GM12864 (cell line): ENCODE results near the gene LOXHD1.

Experiments used
- DNase-seq: peaks from one replicate; pipeline ENCODE4 v3.0.0-alpha.2; 2011; ENCODE audit warnings: low read depth
- H3K4me3 ChIP-seq: 2 replicates; pipeline ENCODE4 v1.5.1; 2011; ENCODE audit warnings: mild to moderate bottlenecking, low read depth, low read length, control low read depth
- TF ChIP-seq, protein P1 (sequence below): IDR thresholded peaks from 2 replicates; pipeline ENCODE4 v1.5.1; 2011; ENCODE audit warnings: low read depth, mild to moderate bottlenecking, moderate library complexity, low read length, control low read depth, inconsistent platforms; ENCODE audit errors: missing control alignments

LOXHD1 gene

DNA sequence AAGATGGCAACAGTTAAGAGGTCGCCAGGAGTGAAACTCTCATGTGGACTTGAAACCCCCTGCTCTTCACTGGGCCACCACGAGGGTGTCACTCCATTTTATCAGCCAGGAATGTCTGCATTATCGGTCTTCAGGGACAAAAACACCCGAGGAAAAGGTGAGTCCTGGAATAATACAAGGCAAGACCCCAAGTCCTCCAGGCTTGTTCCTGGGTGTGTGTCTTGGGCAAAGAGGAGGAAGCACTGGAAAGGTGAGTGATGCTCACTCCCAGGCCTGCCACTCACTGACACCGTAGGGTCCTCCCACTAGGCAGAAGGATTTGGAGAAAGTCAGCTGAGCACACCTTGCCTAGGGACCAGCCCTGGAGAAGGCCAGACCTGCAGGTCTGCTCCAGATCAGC lies 86.9 kb downstream of the LOXHD1 start:
- no peak for DNase-seq
- TF ChIP-seq, protein P1, sequence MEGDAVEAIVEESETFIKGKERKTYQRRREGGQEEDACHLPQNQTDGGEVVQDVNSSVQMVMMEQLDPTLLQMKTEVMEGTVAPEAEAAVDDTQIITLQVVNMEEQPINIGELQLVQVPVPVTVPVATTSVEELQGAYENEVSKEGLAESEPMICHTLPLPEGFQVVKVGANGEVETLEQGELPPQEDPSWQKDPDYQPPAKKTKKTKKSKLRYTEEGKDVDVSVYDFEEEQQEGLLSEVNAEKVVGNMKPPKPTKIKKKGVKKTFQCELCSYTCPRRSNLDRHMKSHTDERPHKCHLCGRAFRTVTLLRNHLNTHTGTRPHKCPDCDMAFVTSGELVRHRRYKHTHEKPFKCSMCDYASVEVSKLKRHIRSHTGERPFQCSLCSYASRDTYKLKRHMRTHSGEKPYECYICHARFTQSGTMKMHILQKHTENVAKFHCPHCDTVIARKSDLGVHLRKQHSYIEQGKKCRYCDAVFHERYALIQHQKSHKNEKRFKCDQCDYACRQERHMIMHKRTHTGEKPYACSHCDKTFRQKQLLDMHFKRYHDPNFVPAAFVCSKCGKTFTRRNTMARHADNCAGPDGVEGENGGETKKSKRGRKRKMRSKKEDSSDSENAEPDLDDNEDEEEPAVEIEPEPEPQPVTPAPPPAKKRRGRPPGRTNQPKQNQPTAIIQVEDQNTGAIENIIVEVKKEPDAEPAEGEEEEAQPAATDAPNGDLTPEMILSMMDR: no peak
- H3K4me3 ChIP-seq: no peak overlapping the region

GRCh38 chr18:46569211-46569610 lies 87.8 kb downstream of the LOXHD1 start:
- TF ChIP-seq, protein P1: no peak
- no peak for DNase-seq
- H3K4me3 ChIP-seq: no peak overlapping the region

- no peak for DNase-seq
Observed at GRCh38 chr18:46567196-46567595, 89.8 kb downstream of the LOXHD1 start.

DNA sequence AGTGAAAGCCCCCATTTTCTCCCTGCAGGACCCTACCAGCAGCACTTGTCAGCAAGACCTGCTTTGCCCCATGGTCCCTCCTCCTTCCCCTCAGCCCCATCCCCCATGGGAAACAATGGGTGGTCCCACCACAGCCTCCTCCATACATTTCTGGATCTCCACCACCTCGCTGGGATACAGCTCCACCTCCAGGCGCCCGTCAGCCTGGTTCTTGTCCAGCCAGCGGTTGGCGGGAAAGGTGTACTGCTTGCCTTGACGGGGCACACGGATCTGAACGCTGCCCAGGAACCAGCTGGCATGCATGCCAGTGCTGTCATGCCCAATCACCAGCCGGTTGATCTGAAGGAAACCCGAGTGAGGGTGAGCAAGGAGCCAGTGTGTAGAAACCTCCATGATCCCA lies 90.9 kb downstream of the LOXHD1 start:
- H3K4me3 ChIP-seq: no peak overlapping the region
- no peak for DNase-seq
- TF ChIP-seq, protein P1: no peak

More at GRCh38 chr18:46567196-46567595, 89.8 kb downstream of the LOXHD1 start:
- no peak overlapping the region for H3K4me3 ChIP-seq
- TF ChIP-seq, protein P1: no peak

DNA sequence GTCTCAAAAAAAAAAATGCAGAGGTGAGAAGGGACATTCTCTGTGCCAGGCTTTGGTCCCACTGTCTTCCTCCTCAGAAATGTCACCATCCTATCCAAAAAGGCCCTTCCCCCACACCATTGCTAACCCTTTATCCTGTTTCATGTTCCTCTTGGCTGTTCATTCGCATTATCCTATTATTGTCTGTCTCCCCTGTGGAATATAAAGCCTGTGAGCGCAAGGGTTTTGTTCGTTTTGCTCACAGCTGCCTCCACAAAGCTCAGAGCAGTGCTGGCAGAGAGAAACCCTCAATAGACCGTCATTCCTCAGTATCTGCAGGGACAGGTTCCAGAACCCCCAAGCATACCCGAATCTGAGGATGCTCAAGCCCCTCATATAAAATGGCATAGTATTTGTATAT lies 91.8 kb downstream of the LOXHD1 start:
- DNase-seq: no peak
- H3K4me3 ChIP-seq: no peak overlapping the region
- TF ChIP-seq, protein P1: no peak

DNA sequence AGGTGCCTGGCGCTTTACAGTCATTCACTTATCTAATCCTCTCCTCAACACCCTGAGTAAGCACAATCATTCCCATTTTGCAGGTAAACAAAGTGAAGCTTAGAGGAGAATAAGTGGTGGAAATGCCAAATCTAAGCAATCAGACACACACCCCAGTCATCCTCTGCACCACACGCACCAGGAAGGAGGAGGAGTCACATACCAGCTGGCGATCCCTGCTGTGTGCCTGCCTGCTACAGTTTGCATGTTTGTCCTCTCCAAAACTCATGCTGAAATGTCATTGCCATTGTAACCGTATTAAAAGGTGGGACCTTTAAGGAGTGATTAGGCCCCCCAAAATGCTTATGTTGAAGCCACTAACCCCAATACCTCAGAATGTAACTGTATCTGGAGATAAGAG lies 93.7 kb downstream of the LOXHD1 start:
- TF ChIP-seq, protein P1: no peak
- DNase-seq: no peak

DNA sequence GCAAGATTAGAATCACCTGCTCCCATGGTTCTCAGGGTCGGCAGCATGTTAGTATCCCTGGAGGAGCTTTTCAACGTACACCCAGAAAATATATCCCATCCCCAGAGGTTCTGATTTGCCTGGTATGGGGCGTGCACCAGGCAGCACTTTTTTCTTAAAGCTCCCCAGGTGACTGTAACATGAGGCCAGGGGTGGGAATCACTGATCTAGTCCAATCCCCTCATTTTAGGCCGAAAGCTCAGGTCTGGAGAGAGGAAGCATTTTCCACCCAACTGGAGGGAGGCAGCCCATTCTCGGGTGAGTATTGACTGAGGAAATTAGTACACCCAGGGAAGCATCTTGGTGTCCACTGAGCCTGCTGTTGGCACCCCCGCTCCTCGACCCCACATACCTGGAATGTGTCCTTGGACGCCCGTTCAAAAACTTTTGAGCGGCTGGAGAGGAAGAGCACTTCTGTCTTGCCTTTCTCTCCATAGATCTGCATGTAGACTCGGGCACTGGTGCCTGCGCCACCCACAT lies 94.3 kb downstream of the LOXHD1 start:
- TF ChIP-seq, protein P1: no peak
- DNase-seq: no peak
- no peak overlapping the region for H3K4me3 ChIP-seq

More for the DNA sequence above, 93.7 kb downstream of the LOXHD1 start:
- H3K4me3 ChIP-seq: no peak overlapping the region
